Heart left ventricle (tissue), 13 donors: ENCODE data around the gene R3HDM2.

Source experiments
- CTCF ChIP-seq, 12 donors: fragments of 200-600 bp; sonication (generic) in 4 of 12; IDR thresholded peaks; one replicate each; pipeline versions ENCODE4 v1.5.0 to v1.8.0; 2018 to 2022; ENCODE audit warnings: antibody characterized with exemption in 12 of 12, mild to moderate bottlenecking in 5 of 12
- POLR2A ChIP-seq, 2 donors: fragments of 450-650 bp; IDR thresholded peaks; one replicate each; pipeline ENCODE4 v1.6.1; 2017; ENCODE audit warnings: antibody characterized with exemption in 2 of 2, mild to moderate bottlenecking in 2 of 2, moderate library complexity in 2 of 2
- donor health status: ischemic (EF 13 %, LVEDD 7.1; RV severe dilation, severe dysfunction).
- donor health status: DM: no; HTN: yes; CAD: no.
- donor health status: DM: no; HTN: no; CAD: no.
- donor health status: ischemic (EF 25% LVEDD 6.9; RV normal size, moderate dysfunction).
- donor health status: ischemic (EF 25% LVEDD 5.7; RV mildly dilated, moderate dysfunction).
- donor health status: ischemic (EF 35%, LVEDD 5.7; RV mildly dilated, moderate dysfunction).
- donor health status: nonischemic (EF 11% LVEDD 7.7; RV severe dilation, severe dysfunction).
- donor health status: DM: yes; HTN: yes; CAD: no.
- donor health status: PGD.
- donor health status: ischemic (EF 29% LVEDD 5.4; RV normal size, mild dysfunction).
- donor health status: nonischemic (EF 23%, LVEDD 6.1; RV moderate dilation, normal function).

GRCh38 chr12:57320639-57321038 is 110.2 kb downstream of the R3HDM2 start:
- TF ChIP-seq CTCF (IDR thresholded peaks at IDR 0.05): no peak
- no peak for TF ChIP-seq POLR2A (IDR thresholded peaks at IDR 0.05)
